ENCODE results near the gene TBC1D25.

The TBC1D25 gene, protein sequence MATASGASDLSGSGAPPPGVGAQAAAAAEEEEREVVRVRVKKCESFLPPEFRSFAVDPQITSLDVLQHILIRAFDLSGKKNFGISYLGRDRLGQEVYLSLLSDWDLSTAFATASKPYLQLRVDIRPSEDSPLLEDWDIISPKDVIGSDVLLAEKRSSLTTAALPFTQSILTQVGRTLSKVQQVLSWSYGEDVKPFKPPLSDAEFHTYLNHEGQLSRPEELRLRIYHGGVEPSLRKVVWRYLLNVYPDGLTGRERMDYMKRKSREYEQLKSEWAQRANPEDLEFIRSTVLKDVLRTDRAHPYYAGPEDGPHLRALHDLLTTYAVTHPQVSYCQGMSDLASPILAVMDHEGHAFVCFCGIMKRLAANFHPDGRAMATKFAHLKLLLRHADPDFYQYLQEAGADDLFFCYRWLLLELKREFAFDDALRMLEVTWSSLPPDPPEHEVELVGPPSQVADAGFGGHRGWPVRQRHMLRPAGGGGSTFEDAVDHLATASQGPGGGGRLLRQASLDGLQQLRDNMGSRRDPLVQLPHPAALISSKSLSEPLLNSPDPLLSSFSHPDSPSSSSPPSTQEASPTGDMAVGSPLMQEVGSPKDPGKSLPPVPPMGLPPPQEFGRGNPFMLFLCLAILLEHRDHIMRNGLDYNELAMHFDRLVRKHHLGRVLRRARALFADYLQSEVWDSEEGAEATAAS
- 23.3 to 24.7 reads per million in 2 donors for total RNA-seq

DNA sequence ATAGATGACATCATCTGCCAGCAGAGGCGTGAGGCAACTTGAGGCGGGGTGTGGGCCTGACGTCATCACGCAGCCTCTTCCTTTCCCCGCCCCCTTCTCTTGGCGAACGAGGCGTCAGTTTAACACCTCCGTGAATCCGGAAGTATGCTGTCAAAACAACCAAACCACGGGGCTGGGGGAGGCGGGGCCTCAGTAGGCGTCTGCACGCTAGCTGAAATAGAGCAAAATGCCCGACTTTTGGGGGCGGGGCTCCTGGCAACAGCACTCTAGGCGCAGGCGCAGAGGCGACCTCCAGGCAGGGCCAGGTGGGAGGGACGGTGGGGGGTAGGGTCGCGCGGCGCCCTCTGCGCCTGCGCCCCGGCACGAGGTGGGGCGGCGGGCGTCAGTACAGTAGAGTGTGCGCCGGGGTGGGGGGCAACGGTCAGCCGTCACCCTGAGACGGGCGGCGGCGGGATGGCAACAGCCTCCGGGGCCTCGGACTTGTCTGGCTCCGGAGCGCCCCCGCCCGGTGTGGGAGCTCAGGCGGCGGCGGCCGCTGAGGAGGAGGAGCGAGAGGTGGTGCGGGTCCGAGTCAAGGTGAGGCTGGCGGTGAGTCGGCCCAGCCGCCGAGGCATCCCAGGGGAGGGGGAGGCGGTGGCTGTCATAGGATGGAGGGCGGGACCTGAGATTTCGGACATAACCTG is at the start of gene TBC1D25:
TBC1D25 (plus strand) TSS at position 370 of the 683 bp plus-strand sequence; CDS start at position 454, 84 bp downstream.
- peak; percentile 84 for DNase-seq

- no peak for DNase-seq
Measured at GRCh38 chrX:48489892-48490291, 49.6 kb upstream of the TBC1D25 start.

DNA sequence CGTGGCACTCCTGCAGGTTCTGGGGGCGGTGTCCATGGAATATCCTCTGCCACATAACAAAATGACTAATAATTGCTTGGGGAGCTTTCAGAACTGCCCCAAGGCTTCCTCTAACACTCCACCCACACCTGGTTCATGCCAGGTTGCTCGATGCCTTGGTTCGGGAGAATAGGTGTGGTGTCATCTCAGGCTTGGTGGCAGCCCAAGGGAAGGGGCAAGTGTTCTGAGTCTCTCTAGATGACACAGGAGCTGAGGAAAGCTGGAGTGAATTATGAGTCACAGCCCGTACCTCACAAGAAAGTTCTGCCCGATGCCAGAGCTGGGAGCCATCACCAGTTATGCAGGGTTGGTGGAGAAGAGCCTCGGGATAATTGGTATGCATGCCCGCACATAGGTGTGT is 48.9 kb upstream of the TBC1D25 start:
- DNase-seq = no peak

DNA sequence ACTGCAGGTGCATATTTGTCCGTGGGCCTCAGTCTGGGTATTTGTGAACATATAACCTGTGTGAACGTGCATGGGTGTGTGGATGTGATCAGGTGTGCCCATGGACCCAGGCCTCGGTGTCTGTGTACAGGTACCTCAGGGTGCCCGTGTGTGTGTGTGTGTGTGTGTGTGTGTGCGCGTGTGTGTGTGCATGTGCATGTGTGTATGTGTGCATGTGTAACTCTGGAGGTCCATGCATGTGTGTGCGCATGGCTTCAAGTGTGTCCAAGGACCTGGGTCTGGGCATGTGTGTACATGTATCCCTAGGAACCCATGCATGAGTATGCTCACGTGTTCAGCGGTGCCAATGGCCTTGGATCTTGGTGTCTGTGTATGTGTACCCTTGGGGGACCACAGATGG is 47.7 kb upstream of the TBC1D25 start:
- no peak for DNase-seq

DNA sequence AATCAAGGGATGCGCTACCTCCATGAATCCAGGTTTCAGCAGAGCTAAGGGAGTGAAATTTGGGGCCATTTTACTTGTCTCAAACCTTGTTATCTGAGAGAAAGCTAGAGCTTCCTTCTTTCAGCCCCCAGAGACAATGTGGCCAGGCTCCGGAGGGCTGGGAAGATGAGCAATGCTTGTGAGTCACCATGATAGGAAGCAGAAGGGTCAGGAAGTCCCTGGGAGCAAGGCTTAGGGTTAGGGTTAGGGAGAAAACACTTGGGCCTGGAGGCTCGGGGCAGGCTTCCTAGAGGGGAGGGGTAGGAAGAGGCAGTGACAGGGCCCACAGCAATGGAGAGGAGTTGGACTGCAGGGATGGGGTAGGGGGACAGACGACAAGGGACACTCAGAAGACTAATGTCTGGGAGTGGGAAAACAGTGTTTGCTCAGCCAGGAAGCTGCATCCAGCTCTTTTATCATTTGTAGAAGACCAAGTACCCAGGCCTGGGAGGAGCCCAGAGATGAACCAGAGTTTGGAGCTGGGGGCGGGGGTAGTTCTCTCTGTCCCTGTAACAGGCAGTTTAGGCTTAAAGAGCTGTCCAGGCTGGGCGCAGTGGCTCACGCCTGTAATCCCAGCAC is 47.1 kb upstream of the TBC1D25 start:
- DNase-seq = no peak

- DNase-seq = no peak
Measured at GRCh38 chrX:48493890-48494364, 45.6 kb upstream of the TBC1D25 start.

DNA sequence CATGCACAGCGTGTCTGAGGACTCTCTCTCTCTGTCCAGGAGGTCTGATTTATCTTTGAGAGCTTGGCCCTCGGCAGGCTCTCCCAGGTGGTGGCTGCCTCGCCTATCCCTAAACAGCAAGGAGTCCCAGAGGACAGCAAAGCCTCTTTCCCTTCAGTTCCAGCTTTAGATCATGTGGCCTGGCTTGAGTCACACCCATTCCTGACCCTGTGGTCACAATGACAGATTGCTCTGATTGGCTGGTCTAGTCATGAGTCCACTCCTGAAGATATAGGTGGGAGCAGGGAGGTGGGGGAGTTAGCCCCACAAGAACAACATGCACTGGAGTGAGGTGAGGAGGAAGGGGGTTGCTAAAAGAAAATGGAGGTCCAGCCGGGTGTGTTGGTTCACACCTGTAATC is 42.9 kb upstream of the TBC1D25 start:
- DNase-seq = no peak

DNA sequence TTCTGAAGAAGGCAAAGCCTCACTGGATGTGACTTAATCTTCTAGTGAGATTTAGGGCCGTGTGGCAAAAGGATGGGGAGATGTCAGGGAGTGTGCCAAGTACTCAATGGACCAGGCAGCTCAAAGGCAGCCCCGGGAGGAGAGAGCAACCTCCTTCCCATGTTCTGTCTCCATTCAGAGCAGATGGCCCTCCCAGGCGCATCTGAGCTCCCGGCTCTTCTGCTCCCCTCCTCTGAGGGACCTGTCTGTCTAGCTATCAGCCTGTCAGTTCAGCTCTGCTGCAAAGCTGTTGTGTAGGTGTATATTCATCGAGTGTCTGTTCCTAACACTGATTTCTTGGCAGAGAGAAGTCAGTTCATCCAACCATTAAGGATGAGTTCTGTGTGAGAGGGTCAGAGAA is 41.6 kb upstream of the TBC1D25 start:
- no peak for DNase-seq

DNA sequence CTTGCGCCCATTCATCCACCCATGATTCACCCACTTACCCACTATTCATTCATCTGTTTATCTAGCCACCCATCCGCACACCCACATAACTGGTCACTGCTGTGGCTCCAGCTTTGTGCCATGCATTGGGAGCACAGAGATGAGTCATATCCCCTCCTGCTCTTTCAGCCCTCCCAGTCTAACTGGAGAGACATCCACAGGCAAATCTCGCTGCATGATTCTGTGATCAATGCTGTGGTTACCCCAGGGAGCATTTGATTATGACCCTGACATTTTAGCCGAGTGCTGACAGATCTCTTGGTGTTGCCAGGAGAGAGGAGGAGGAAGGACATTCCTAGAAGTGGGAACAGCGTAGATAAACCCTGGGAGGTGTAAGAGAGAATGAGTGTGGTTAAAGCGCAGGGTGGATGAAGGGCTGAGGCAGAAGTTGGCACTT is 41.1 kb upstream of the TBC1D25 start:
- no peak for DNase-seq

GRCh38 chrX:48504261-48504660 is 35.3 kb upstream of the TBC1D25 start:
- no peak for DNase-seq

DNA sequence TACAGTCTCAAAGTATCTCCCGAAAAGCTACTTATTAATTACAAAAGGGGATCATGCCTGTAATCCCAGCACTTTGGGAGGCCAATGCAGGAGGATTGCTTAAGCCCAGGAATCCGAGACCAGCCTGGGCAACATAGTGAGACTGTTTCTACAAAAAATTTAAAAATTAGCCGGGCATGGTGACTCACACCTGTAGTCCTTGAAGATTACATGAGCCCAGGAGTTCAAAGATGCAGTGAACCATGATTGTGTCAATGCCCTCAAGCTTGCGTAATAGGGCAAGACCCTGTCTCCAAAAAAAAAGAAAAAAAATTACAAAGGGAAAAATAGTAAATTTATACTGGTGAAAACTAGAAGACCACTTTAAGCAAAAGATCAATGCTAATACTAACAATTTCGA is 34.0 kb upstream of the TBC1D25 start:
- no peak for DNase-seq

- no peak for DNase-seq
Measured at GRCh38 chrX:48507246-48507645, 32.3 kb upstream of the TBC1D25 start.

DNA sequence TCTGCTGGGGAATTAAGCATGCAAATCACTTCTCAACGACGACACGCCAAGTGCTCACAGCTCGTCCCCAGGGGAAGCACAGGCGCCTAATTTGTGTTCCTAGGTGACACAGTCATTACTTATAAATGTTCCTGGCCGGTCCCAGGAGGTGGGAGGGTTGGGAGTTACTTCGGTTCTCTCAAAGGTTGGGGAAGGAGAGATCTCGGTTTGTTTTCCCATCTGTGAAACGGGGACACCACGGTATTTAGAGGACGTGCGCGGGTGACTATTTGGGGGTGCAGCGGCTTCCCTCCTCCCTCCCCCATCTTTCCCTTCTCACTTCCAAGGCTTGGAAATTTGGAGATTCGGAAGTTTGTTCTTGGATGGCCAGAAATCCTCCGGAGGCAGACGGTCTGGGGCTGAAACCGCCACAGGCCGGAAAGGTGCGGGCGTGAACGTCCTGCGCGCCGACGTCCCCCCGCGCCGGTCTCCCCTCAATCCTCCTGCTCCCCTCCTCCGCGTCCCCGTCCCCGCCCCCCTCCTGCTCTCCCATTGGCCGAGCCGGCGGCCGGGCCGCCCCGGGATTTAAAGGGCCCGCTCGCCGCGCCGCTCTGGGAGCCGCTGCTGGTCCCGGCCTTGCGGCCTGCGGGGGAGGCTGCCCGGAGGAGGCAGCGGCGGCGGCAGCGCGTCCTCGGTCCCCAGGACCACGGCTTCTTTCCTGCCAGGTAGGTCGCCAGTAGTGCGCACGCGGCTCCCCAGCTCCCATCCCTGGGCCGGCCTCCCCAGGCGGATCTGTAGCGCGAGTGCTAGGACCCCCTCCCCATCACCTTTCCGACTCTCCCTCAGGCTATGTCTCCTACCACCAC is 30.9 kb upstream of the TBC1D25 start, which contains the start of gene PORCN:
PORCN (plus strand) TSS at position 593 of the 845 bp plus-strand sequence. CDS start 829 bp downstream, outside the sequence.
- peak; percentile 69 for DNase-seq

DNA sequence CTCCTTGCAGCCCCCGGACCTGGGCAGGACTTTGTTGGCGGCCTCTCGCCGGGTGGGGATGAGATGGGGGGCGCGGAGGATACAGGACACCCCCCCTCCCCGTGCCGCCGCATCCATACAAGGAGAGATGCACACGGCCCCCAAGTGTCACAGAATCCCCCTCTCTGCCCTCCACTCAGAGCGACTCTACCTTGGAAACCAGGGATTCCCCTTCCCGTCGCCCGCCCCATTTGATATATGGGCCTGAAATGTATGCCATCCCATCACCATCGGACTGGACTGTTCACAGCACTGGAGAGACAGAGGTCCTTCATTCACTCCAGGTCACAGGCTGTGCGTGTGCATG is 30.3 kb upstream of the TBC1D25 start:
- no peak for DNase-seq

DNA sequence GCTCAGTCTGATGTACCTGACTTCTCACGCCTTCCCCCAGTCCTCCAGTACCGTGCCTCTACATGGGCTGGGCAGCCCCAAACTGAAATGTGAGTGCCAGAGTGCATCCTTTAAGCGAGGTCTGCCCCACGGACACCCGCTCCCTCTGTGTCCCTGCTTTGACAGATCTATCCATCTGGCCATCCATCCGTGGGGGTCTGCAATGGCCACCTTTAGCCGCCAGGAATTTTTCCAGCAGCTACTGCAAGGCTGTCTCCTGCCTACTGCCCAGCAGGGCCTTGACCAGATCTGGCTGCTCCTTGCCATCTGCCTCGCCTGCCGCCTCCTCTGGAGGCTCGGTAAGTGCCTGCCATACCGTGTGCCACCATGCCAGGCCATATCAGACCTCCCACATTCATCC is 29.9 kb upstream of the TBC1D25 start:
- no peak for DNase-seq

DNA sequence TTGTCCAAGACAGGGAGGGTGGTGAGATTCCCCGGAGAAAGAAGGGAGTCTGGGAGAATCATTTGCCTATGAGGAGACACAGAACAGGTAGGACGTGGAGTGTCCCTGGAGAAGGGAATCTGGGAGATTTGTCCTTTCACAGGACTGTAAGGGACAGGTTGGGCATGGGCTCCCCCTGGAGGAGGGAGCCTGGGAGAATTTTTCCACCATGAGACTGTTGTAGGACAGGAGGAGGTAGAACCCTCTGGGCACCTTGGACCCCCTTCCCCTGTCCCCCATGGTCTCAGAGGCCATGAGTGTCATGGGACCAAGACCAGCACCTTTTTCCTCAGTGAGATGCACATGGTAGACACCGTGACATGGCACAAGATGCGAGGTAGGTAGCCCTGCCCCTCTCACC is 28.0 kb upstream of the TBC1D25 start:
- no peak for DNase-seq

- no peak for DNase-seq
Measured at GRCh38 chrX:48512371-48512935, 27.1 kb upstream of the TBC1D25 start.

- no peak for DNase-seq
Measured at GRCh38 chrX:48513670-48514069, 25.8 kb upstream of the TBC1D25 start.

- DNase-seq = no peak
Measured at GRCh38 chrX:48514126-48514806, 25.2 kb upstream of the TBC1D25 start.

DNA sequence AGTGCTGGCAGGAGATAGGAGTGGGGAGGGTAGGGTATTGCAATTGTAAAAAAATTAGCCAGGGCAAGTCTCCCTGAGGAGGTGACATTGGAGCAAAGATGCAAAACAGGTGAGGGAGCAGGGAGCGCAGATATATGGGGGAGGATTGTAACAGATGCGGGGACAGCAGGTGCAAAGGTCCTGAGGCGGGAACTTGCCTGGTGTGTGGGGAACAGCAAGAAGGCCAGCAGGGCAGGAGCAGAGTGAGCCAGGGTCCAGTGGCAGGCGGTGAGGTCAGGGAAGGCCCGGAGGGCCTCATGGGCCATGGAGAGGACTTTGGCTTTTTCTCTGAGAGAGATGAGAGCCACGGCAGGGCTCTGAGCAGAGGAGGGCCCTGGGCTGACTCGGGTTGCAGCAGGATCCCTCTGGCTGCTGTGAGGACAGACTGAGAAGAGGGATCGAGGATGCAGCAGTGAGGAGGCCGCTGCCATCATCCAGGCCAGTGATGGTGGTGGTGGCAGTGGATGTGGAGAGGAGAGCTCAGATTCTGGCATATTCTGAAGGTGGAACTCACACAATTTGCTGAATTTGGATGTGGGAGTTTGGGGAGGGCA is 24.6 kb upstream of the TBC1D25 start:
- DNase-seq = no peak

DNA sequence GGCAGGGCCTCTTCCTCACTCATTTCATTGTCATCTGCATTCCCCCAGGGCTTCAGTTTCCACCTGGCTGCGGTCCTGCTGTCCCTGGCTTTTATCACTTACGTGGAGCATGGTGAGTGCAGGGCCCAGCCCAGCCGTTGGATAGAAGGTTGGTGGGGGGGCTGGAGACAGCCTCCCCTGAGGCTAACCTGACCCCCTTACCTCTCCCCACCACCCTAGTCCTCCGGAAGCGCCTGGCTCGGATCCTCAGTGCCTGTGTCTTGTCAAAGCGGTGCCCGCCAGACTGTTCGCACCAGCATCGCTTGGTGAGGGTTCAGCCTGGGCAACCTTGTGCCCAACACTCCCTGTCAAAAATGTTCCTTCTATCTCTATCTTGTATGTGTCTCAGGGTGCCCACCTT is 23.7 kb upstream of the TBC1D25 start:
- DNase-seq = no peak

All from activated gamma-delta T cell (primary cell).